HUES6 (cell line): ENCODE measurements around the gene NCK1.
"Not testable (repeated sequence)": the region's sequence is repeated elsewhere in the genome, so short reads cannot be mapped to it uniquely, and the experiment has no call there.

ENCODE experiments used
- H3K27ac ChIP-seq: 2 replicates; pipeline ENCODE4 v1.7.0; 2013; ENCODE audit warnings: low read depth, mild to moderate bottlenecking, low read length, inconsistent platforms
- H3K27me3 ChIP-seq: 2 replicates; pipeline ENCODE4 v1.6.1; 2013; ENCODE audit warnings: low read length; ENCODE audit not compliant: control insufficient read depth, insufficient read depth
- H3K36me3 ChIP-seq: 2 replicates; pipeline ENCODE4 v1.6.1; 2013; ENCODE audit warnings: low read length; ENCODE audit not compliant: control insufficient read depth, insufficient read depth
- H3K4me1 ChIP-seq: 2 replicates; pipeline ENCODE4 v1.6.1; 2013; ENCODE audit warnings: low read length; ENCODE audit not compliant: control insufficient read depth, insufficient read depth
- H3K4me3 ChIP-seq: 2 replicates; pipeline ENCODE4 v1.5.1; 2013; ENCODE audit warnings: low read depth, low read length
- H3K9ac ChIP-seq: one replicate; pipeline ENCODE4 v1.6.1; 2013; ENCODE audit warnings: mild to moderate bottlenecking, low read length
- H3K9me3 ChIP-seq: 2 replicates; pipeline ENCODE4 v1.6.1; 2013; ENCODE audit warnings: low read depth, low read length; ENCODE audit not compliant: control insufficient read depth, insufficient read depth

The NCK1 gene

DNA sequence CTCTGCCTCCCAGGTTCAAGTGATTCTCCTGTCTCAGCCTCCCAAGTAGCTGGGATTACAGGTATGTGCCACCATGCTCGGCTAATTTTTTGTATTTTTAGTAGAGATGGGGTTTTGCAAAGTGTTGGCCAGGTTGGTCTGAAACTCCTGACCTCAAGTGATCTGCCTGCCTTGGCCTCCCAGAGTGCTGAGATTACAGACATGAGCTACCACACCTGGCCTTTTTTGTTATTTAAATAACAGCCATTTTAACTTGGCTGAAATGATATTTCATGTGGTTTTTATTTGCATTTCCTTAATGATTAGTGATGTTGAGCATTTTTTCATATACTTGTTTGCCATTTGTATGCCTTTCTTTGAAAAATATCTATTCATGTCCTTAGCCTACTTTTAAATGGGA is 35.2 kb downstream of the NCK1 start:
- H3K9me3 ChIP-seq, H3K36me3 ChIP-seq, H3K4me3 ChIP-seq, H3K27ac ChIP-seq, H3K27me3 ChIP-seq, H3K9ac ChIP-seq: not testable (repeated sequence)
- peaks cover 30% of the 10 kb centered on the region for H3K4me1 ChIP-seq

DNA sequence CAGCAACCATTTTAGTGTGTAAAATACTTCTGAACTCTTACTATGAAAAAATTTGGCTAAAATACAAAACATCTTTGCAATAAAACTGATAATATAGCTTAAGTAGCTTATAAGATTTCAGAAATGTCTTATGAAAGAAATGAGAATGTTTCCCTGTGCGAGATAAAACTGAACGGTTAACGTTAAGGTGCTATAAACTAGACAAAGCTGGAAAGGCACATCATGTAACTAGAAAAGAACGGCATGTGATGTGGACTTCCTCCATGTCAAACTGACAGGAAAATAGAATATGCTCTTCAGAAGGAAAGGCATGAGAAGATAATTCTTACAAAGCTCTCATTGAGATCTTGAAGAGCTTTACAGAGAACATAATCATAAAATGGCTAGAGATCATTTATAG is 36.5 kb downstream of the NCK1 start:
- H3K27me3 ChIP-seq = no peaks in the 10 kb centered on the region
- H3K4me3 ChIP-seq = no peak overlapping the region
- H3K9ac ChIP-seq = no peak overlapping the region
- H3K27ac ChIP-seq = no peak overlapping the region
- peaks cover 36% of the 10 kb centered on the region for H3K4me1 ChIP-seq
- H3K9me3 ChIP-seq = peaks cover 7% of the 10 kb centered on the region; the same call in 1 of the 2 replicates
- no peaks in the 10 kb centered on the region for H3K36me3 ChIP-seq

DNA sequence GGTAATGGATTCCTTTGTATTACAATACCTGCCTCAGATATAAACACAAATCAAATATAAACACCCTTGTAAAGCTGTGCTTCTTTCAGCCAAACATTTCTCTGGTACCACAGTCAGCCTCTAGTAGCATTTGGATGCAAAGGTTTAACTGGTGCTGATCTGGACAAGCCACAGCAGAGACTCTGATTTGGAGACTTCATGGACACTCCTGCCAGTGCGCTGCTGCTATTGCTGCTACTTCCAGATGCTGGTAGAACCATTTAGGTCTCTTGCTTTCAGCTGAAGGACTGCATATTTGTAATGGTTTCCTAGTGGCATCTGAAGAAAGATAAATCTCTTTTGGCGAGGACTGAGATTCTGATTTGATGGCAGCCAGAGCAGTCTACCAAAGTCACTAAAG is 36.9 kb downstream of the NCK1 start:
- Histone ChIP-seq H3K27me3 (no peaks in the 10 kb centered on the region), H3K4me3 (no peak overlapping the region), H3K9me3 (peaks cover 10% of the 10 kb centered on the region; the same call in 1 of the 2 replicates), H3K4me1 (peaks cover 32% of the 10 kb centered on the region), H3K9ac (no peak overlapping the region), H3K27ac (no peak overlapping the region), H3K36me3 (no peaks in the 10 kb centered on the region)

DNA sequence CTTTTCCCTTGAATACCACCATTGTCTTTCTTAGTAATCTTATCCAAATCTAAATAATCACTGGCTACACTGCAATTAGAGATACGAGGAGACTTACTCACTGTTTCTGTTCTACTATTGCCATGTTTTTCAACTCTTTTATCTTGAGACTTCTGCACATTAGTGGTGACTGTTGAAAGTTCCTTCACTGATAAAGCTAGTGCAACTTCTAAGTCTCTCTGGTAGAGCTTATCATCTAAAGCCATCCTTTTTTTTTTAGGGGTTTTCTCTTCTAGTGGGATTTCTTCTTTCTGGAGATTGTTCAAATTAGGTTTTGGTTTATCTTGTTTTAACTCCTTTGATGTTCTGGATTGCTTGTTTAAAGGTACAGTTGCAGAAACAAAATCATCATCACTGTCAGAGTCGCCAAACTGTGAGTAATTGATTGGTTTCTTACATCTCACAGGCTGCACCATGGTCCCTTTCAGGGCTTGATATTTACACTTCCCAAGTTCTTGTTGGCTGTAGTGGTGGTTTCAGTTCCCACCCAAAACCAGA is 37.7 kb downstream of the NCK1 start:
- Histone ChIP-seq H3K4me3 (no peak overlapping the region), H3K36me3 (no peaks in the 10 kb centered on the region), H3K9me3 (peaks cover 10% of the 10 kb centered on the region; the same call in 1 of the 2 replicates), H3K27me3 (no peaks in the 10 kb centered on the region), H3K4me1 (peaks cover 29% of the 10 kb centered on the region; the same call in 1 of the 2 replicates), H3K27ac (no peak overlapping the region), H3K9ac (no peak overlapping the region)

DNA sequence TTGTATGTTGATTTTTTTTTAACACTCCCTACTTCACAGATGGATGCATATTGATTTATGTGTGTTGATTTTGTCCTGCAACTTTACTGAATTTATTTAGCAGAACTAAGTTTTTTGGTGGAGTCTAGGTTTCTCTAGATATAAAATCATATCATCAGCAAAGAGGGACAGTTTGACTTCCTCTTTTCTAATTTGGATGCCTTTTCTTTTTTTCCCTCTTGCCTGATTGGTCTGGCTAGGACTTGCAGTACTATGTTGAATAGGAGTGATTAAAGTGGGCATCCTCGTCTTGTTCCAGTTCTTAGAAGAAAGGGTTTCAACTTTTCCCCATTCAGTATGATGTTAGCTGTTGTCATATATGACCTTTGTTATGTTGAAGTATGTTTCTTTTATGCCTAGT is 38.7 kb downstream of the NCK1 start:
- Histone ChIP-seq H3K4me1 (peaks cover 29% of the 10 kb centered on the region; the same call in 1 of the 2 replicates), H3K9me3 (peaks cover 10% of the 10 kb centered on the region; the same call in 1 of the 2 replicates)
- not testable (repeated sequence) for H3K4me3 ChIP-seq, H3K36me3 ChIP-seq, H3K27me3 ChIP-seq, H3K27ac ChIP-seq, H3K9ac ChIP-seq

DNA sequence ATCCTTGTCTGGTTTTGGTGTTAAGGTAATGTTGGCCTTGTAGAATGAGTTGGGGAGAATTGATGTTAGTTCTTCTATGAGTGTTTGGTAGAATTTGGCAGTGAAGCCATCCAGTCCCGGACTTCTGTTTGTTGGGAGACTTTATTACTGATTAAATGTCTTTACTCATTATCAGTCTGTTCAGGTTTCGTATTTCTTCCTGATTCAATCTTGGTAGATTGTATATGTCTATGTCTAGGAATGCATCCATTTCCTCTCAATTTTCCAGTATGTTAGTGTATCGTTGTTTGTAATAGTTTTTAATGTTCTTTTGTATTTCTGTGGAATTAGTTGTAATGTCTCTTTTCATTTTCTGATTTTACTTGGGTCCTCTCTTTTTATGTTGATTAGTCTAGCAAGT is 39.4 kb downstream of the NCK1 start:
- H3K27me3 ChIP-seq = no peaks in the 10 kb centered on the region
- no peak overlapping the region for H3K4me3 ChIP-seq
- no peaks in the 10 kb centered on the region for H3K36me3 ChIP-seq
- peaks cover 30% of the 10 kb centered on the region for H3K4me1 ChIP-seq
- no peak overlapping the region for H3K9ac ChIP-seq
- peak overlapping the region; percentile 57; the same call in 1 of the 2 replicates for H3K27ac ChIP-seq
- H3K9me3 ChIP-seq = peaks cover 10% of the 10 kb centered on the region; the same call in 1 of the 2 replicates

DNA sequence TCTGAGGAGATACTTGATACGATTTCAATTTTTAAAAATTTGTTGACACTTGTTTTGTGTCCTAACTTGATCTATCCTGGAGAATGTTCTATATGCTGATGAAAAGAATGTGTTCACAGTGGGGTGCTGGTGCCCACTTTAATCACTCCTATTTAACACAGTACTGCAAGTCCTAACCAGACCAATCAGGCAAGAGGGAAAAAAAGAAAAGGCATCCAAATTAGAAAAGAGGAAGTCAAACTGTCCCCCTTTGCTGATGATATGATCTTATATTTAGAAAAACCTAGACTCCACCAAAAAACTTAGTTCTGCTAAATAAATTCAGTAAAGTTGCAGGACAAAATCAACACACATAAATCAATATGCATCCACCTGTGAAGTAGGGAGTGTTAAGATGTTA is 40.5 kb downstream of the NCK1 start:
- not testable (repeated sequence) for H3K4me3 ChIP-seq, H3K36me3 ChIP-seq, H3K27ac ChIP-seq, H3K27me3 ChIP-seq, H3K9ac ChIP-seq
- Histone ChIP-seq H3K9me3 (peaks cover 10% of the 10 kb centered on the region; the same call in 1 of the 2 replicates), H3K4me1 (peaks cover 35% of the 10 kb centered on the region)

DNA sequence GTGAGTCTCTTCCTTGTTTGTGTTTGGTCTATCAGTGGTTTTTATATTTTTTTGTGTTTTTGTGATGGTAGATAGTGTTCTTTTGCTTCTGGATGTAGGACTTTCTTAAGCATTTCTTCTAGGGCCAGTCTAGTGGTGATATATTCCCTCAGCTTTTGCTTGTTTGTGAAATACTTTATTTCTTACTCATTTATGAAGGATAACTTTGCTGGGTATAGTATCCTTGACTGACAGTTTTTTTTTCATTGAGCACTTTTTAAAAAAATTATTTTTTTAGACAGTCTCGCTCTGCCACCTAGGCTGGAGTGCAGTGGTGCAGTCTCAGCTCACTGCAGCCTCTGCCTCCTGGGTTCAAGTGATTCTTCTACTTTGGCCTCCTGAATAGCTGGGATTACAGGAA is 41.9 kb downstream of the NCK1 start:
- Histone ChIP-seq H3K9ac (no peak overlapping the region), H3K4me1 (peaks cover 28% of the 10 kb centered on the region), H3K27ac (no peak overlapping the region), H3K9me3 (peaks cover 10% of the 10 kb centered on the region; the same call in 1 of the 2 replicates), H3K27me3 (no peaks in the 10 kb centered on the region), H3K36me3 (no peaks in the 10 kb centered on the region), H3K4me3 (no peak overlapping the region)

DNA sequence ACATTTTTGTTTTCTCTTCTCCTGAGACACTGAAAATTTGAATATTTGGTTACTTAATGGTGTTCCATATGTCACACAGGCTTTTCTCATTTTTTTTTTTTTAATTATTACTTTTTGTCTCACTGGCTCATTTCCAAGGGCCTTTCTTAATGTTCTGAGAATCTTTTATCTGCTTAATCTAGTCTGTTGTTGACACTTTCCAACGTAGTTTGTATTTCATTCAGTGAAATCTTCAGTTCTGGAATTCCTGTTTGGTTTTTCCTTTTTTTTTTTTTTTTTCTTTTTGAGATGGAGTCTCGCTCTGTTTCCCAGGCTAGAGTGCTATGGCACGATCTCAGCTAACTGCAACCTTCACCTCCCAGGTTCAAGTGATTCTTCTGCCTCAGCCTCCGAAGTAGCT is 42.7 kb downstream of the NCK1 start:
- no peaks in the 10 kb centered on the region for H3K36me3 ChIP-seq
- no peak overlapping the region for H3K9ac ChIP-seq
- no peak overlapping the region for H3K27ac ChIP-seq
- peaks cover 10% of the 10 kb centered on the region; the same call in 1 of the 2 replicates for H3K9me3 ChIP-seq
- H3K27me3 ChIP-seq = no peaks in the 10 kb centered on the region
- peaks cover 25% of the 10 kb centered on the region for H3K4me1 ChIP-seq
- H3K4me3 ChIP-seq = no peak overlapping the region

DNA sequence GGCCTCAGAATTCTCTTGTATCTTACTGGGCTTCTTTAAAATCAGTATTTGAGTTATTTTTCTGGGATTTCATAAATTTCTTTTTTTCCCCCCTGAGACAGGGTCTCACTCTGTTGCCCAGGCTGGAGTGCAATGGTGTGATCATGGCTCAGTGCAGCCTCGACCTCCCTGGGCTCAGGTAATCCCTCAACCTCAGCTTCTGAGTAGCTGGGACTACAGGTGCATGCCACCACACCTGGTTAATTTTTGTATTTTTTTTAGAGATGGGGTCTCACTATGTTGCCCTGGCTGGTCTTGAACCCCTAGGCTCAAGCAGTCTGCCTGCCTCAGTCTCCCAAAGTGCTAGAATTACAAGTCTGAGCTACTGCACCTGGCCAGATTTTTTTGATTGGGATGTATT is 43.5 kb downstream of the NCK1 start:
- no peak overlapping the region for H3K4me3 ChIP-seq
- H3K4me1 ChIP-seq = peaks cover 25% of the 10 kb centered on the region
- H3K9me3 ChIP-seq = peaks cover 5% of the 10 kb centered on the region; the same call in 1 of the 2 replicates
- H3K27ac ChIP-seq = no peak overlapping the region
- H3K9ac ChIP-seq = no peak overlapping the region
- no peaks in the 10 kb centered on the region for H3K27me3 ChIP-seq
- H3K36me3 ChIP-seq = no peaks in the 10 kb centered on the region

DNA sequence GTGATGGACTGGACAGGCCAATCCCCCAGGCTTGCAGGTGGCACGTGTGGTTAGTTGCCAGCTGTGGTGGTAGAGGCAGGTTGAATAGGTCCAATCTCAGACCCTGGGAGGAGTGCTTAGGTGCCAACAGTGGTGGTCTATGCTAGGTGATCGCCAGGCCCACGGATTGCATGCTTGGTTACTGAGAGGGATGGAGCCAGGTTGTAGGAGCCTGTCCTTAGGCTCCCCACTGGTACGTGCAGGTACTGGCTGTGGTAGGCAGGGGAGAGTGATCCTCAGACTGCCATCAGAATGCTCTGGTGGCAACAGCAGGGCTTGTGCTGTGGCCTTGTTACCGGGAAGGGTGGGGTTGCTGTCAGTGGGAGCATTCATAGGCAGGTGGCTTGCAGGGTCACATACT is 44.7 kb downstream of the NCK1 start:
- Histone ChIP-seq H3K9ac (no peak overlapping the region), H3K27me3 (no peaks in the 10 kb centered on the region), H3K9me3 (peaks cover 5% of the 10 kb centered on the region; the same call in 1 of the 2 replicates), H3K4me1 (peaks cover 21% of the 10 kb centered on the region), H3K4me3 (no peak overlapping the region), H3K27ac (no peak overlapping the region), H3K36me3 (no peaks in the 10 kb centered on the region)
